Esophagus (tissue), 2 donors: Measurements from ENCODE around the gene ZBTB20. TPM values are rescaled to one million over a fixed set of nuclear protein-coding genes. Genes with fewer than 3 reads are reported as not detected.
"Not testable (repeated sequence)": the region's sequence is repeated elsewhere in the genome, so short reads cannot be mapped to it uniquely, and the experiment has no call there.

ENCODE experiments used
- H3K27ac ChIP-seq, 2 donors: one replicate each; pipeline ENCODE4 v1.5.1; 2013; ENCODE audit warnings: low read depth in 2 of 2, mild to moderate bottlenecking in 2 of 2, inconsistent platforms in 1 of 2, low read length in 1 of 2, moderate library complexity in 1 of 2
- H3K27me3 ChIP-seq, 2 donors: one replicate each; pipeline ENCODE4 v1.6.1; 2013; ENCODE audit warnings: low read length in 2 of 2, control low read depth in 1 of 2, mild to moderate bottlenecking in 1 of 2; ENCODE audit not compliant: insufficient read depth in 2 of 2, control insufficient read depth in 1 of 2
- H3K36me3 ChIP-seq, 2 donors: one replicate each; pipeline ENCODE4 v1.6.1; 2013; ENCODE audit warnings: low read length in 1 of 2; ENCODE audit not compliant: control insufficient read depth in 2 of 2, insufficient read depth in 2 of 2
- H3K4me1 ChIP-seq, 2 donors: one replicate each; pipeline ENCODE4 v1.6.1; 2013; ENCODE audit warnings: low read length in 1 of 2; ENCODE audit not compliant: control insufficient read depth in 2 of 2, insufficient read depth in 2 of 2
- H3K4me3 ChIP-seq, 2 donors: one replicate each; pipeline ENCODE4 v1.5.1; 2013; ENCODE audit warnings: low read length in 2 of 2, mild to moderate bottlenecking in 2 of 2, low read depth in 1 of 2, moderate library complexity in 1 of 2
- H3K9me3 ChIP-seq, 2 donors: one replicate each; pipeline ENCODE4 v1.6.1; 2013; ENCODE audit warnings: mild to moderate bottlenecking in 2 of 2, low read depth in 1 of 2, low read length in 1 of 2, moderate library complexity in 1 of 2; ENCODE audit not compliant: control insufficient read depth in 2 of 2, insufficient read depth in 1 of 2
- WGBS, 2 donors: extraction: QIAGEN DNeasy Blood & Tissue Kit; methylation state at CpG; one replicate each; pipeline ENCODE4 v1.1.7; 2013; 5-methylcytosine and 5-hydroxymethylcytosine counted together
- polyA plus RNA-seq, 2 donors: library from polyadenylated mRNA; stranded (reverse); fragments of 200-250 nt; gene quantifications; one replicate each; pipeline ENCODE4 v1.2.3, GENCODE V29; 2013
- donor health status: healthy with polysubstance abuse.
- donor health status: Bipolar disorder and iron deficiency.

The ZBTB20 gene
- polyA plus RNA-seq, 2 donors, result 0.16 to 1.3 TPM

DNA sequence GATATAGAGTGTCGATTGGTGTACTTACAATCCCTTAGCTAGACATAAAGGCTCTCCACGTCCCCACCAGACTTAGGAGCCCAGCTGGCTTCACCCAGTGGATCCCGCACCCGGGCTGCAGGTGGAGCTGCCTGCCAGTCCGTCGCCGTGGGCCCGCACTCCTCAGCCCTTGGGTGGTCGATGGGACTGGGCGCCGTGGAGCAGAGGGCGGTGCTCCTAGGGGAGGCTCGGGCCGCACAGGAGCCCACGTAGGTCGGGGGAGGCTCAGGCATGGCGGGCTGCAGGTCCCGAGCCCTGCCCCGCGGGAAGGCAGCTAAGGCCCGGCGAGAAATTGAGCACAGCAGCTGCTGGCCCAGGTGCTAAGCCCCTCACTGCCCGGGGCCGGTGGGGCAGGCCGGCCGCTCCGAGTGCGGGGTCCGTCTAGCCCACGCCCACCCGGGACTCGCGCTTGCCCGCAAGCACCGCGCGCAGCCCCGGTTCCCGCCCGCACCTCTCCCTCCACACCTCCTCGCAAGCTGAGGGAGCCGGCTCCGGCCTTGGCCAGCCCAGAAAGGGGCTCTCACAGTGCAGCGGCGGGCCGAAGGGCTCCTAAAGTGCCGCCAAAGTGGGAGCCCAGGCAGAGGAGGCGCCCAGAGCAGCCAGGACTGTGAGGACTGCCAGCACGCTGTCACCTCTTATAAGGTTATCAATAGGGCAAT lies 334.4 kb downstream of the ZBTB20 start:
- not testable (repeated sequence) for H3K9me3 ChIP-seq, H3K4me3 ChIP-seq, H3K27me3 ChIP-seq, H3K36me3 ChIP-seq, H3K4me1 ChIP-seq, H3K27ac ChIP-seq
- 94 to 97% methylated on average over 44 to 49 of the region's 49 CpGs for WGBS, 2 donors

GRCh38 chr3:114809668-114810413 lies 337.2 kb downstream of the ZBTB20 start:
- no peaks in the 10 kb centered on the region for H3K36me3 ChIP-seq
- H3K9me3 ChIP-seq, result no peaks in the 10 kb centered on the region
- no peak overlapping the region for H3K4me3 ChIP-seq
- H3K27ac ChIP-seq, result no peak overlapping the region
- H3K4me1 ChIP-seq, result no peaks in the 10 kb centered on the region
- 70 to 73% methylated on average over 5 of the region's 5 CpGs for WGBS, 2 donors
- H3K27me3 ChIP-seq, result no peaks in the 10 kb centered on the region

GRCh38 chr3:114804099-114804498 lies 343.0 kb downstream of the ZBTB20 start:
- WGBS, 2 donors, result 71 to 85% methylated on average over 1 of the region's 1 CpG
- Histone ChIP-seq H3K27me3 (no peaks in the 10 kb centered on the region), H3K4me3 (no peak overlapping the region), H3K27ac (no peak overlapping the region), H3K36me3 (no peaks in the 10 kb centered on the region), H3K9me3 (no peaks in the 10 kb centered on the region), H3K4me1 (no peaks in the 10 kb centered on the region)

GRCh38 chr3:114803042-114803695 lies 343.9 kb downstream of the ZBTB20 start:
- Histone ChIP-seq H3K27me3 (no peaks in the 10 kb centered on the region), H3K4me3 (no peak overlapping the region), H3K4me1 (no peaks in the 10 kb centered on the region), H3K9me3 (no peaks in the 10 kb centered on the region), H3K36me3 (no peaks in the 10 kb centered on the region), H3K27ac (no peak overlapping the region)
- WGBS, 2 donors, result 87 to 88% methylated on average over 5 of the region's 5 CpGs

DNA sequence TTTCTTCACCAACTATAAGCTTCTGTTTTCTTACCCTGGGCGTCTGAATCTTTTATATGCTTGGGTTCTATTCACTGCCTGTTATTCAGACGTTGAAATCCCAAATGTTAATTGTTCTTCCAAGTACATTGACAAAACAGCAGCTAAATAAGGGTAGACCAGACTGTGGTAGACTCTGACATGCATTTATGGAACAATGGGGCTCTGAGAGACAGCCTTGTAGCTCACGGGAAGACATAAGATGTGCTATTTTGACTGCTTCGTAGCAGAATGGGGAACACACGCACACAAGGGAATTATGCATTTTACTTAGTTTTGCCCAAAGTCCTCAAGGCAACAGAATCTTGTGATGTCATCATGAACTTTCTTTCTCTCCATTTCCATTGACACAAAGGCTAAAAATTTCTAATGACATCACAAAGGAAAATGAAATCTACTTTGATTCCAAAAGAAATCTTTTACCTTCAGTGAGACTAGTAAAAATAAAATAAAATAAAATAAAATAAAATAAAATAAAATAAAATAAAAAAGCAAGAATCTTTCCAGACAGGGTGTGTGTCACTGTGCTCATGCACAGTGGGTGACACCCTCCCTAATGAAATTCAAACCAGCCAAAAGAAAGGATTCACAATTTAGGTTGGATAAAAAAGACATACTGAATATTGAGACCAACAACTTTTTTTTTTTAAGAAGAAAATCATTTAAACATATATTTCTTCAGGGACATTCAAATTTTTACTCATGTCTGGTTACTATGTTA lies 346.6 kb downstream of the ZBTB20 start:
- H3K4me3 ChIP-seq, result no peak overlapping the region
- H3K9me3 ChIP-seq, result no peaks in the 10 kb centered on the region
- 88 to 91% methylated on average over 5 of the region's 5 CpGs for WGBS, 2 donors
- no peak overlapping the region for H3K27ac ChIP-seq
- H3K4me1 ChIP-seq, result no peaks in the 10 kb centered on the region
- H3K27me3 ChIP-seq, result no peaks in the 10 kb centered on the region
- H3K36me3 ChIP-seq, result no peaks in the 10 kb centered on the region

DNA sequence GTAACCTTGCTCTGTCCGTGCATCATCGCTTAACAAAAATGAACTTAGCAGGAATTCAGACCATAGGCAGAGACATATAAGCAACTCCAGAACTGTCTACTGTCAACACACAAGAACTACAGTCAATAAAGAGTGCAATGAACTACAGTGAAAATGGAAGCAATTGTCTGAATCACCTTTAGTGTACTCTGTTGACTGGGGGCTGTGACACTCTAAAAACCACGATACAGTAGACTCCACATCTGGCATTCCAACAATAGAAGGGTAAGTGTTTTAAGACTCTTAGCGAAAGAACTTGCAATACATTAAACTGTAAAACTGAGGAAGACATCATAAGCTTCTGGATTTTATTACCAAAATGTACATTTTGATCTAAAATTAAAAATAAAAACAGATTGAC lies 347.3 kb downstream of the ZBTB20 start:
- H3K27ac ChIP-seq, result no peak overlapping the region
- H3K36me3 ChIP-seq, result no peaks in the 10 kb centered on the region
- no peaks in the 10 kb centered on the region for H3K4me1 ChIP-seq
- no peak overlapping the region for H3K4me3 ChIP-seq
- 92 to 95% methylated on average over 4 of the region's 4 CpGs for WGBS, 2 donors
- H3K27me3 ChIP-seq, result no peaks in the 10 kb centered on the region
- H3K9me3 ChIP-seq, result no peaks in the 10 kb centered on the region

DNA sequence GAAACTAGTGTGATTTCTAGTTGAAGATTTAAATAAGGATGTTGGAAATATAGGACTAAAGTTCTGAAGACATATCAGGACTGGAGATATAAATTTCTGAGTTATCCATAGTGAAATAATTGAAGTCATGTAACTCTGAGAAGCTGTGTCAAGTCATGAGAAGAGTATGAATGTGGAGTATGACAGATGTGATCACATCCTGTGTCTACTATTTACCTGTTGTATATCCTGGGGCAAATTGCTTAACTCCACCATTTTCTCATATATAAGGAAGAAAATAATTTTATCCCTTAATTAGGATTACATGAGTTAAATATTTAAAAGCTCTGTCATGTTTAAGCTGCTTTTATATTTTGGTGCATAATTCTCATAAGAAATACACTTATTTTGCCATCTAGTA lies 350.3 kb downstream of the ZBTB20 start:
- H3K9me3 ChIP-seq, result no peaks in the 10 kb centered on the region
- H3K4me1 ChIP-seq, result no peaks in the 10 kb centered on the region
- no peak overlapping the region for H3K27ac ChIP-seq
- no peak overlapping the region for H3K4me3 ChIP-seq
- no peaks in the 10 kb centered on the region for H3K27me3 ChIP-seq
- H3K36me3 ChIP-seq, result no peaks in the 10 kb centered on the region

- WGBS, 2 donors, result 83 to 93% methylated on average over 2 of the region's 2 CpGs
- Histone ChIP-seq H3K9me3 (no peaks in the 10 kb centered on the region), H3K4me3 (no peak overlapping the region), H3K4me1 (no peaks in the 10 kb centered on the region), H3K36me3 (no peaks in the 10 kb centered on the region), H3K27me3 (no peaks in the 10 kb centered on the region), H3K27ac (no peak overlapping the region)
These were observed 352.0 kb downstream of the ZBTB20 start for GRCh38 chr3:114794894-114795630.
